Measurements from ENCODE around the gene RPL18.
A peak's percentile ranks its signal among the peaks of the same experiment; 100 is the strongest.

RPL18 gene

GRCh38 chr19:48644839-48645619 lies 26.1 kb upstream of the RPL18 start:
- Histone ChIP-seq H3K4me3 (ENCODE audit: severe bottlenecking) (peak overlapping the region; percentile 34), H3K36me3 (ENCODE audit: low read depth) (no peaks in the 10 kb centered on the region), H3K27ac (ENCODE audit: poor library complexity, severe bottlenecking) (no peak overlapping the region), H3K27me3 (ENCODE audit: insufficient read depth, poor library complexity, severe bottlenecking) (no peaks in the 10 kb centered on the region), H3K4me1 (ENCODE audit: insufficient read depth, poor library complexity, severe bottlenecking) (peaks cover 9% of the 10 kb centered on the region), H3K9me3 (ENCODE audit: severe bottlenecking) (no peaks in the 10 kb centered on the region)
- ATAC-seq (ENCODE audit: low read depth) (peak; percentile 69), DNase-seq (ENCODE audit: low spot score) (no peak)
- TF ChIP-seq, protein P1, sequence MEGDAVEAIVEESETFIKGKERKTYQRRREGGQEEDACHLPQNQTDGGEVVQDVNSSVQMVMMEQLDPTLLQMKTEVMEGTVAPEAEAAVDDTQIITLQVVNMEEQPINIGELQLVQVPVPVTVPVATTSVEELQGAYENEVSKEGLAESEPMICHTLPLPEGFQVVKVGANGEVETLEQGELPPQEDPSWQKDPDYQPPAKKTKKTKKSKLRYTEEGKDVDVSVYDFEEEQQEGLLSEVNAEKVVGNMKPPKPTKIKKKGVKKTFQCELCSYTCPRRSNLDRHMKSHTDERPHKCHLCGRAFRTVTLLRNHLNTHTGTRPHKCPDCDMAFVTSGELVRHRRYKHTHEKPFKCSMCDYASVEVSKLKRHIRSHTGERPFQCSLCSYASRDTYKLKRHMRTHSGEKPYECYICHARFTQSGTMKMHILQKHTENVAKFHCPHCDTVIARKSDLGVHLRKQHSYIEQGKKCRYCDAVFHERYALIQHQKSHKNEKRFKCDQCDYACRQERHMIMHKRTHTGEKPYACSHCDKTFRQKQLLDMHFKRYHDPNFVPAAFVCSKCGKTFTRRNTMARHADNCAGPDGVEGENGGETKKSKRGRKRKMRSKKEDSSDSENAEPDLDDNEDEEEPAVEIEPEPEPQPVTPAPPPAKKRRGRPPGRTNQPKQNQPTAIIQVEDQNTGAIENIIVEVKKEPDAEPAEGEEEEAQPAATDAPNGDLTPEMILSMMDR (IDR thresholded peaks at IDR 0.05; ENCODE audit: poor library complexity, severe bottlenecking): no peak

- Histone ChIP-seq H3K27me3 (ENCODE audit: insufficient read depth, poor library complexity, severe bottlenecking) (no peaks in the 10 kb centered on the region), H3K36me3 (ENCODE audit: low read depth) (no peaks in the 10 kb centered on the region), H3K9me3 (ENCODE audit: severe bottlenecking) (no peaks in the 10 kb centered on the region), H3K4me3 (ENCODE audit: severe bottlenecking) (no peak overlapping the region), H3K27ac (ENCODE audit: poor library complexity, severe bottlenecking) (no peak overlapping the region), H3K4me1 (ENCODE audit: insufficient read depth, poor library complexity, severe bottlenecking) (peaks cover 4% of the 10 kb centered on the region)
- DNase-seq (ENCODE audit: low spot score) (no peak), ATAC-seq (ENCODE audit: low read depth) (no peak)
- TF ChIP-seq, protein P1 (IDR thresholded peaks at IDR 0.05; ENCODE audit: poor library complexity, severe bottlenecking): no peak
Measured at GRCh38 chr19:48644355-48644754, 25.4 kb upstream of the RPL18 start.

GRCh38 chr19:48642862-48643261 lies 23.9 kb upstream of the RPL18 start:
- H3K4me1 ChIP-seq (ENCODE audit: insufficient read depth, poor library complexity, severe bottlenecking): no peaks in the 10 kb centered on the region
- no peaks in the 10 kb centered on the region for H3K9me3 ChIP-seq (ENCODE audit: severe bottlenecking)
- no peak for ATAC-seq (ENCODE audit: low read depth)
- H3K4me3 ChIP-seq (ENCODE audit: severe bottlenecking): no peak overlapping the region
- H3K27ac ChIP-seq (ENCODE audit: poor library complexity, severe bottlenecking): no peak overlapping the region
- H3K27me3 ChIP-seq (ENCODE audit: insufficient read depth, poor library complexity, severe bottlenecking): no peaks in the 10 kb centered on the region
- TF ChIP-seq, protein P1 (IDR thresholded peaks at IDR 0.05; ENCODE audit: poor library complexity, severe bottlenecking): no peak
- no peaks in the 10 kb centered on the region for H3K36me3 ChIP-seq (ENCODE audit: low read depth)
- DNase-seq (ENCODE audit: low spot score): no peak

GRCh38 chr19:48641850-48642249 lies 22.9 kb upstream of the RPL18 start:
- DNase-seq (ENCODE audit: low spot score): no peak
- H3K4me3 ChIP-seq (ENCODE audit: severe bottlenecking): no peak overlapping the region
- no peaks in the 10 kb centered on the region for H3K27me3 ChIP-seq (ENCODE audit: insufficient read depth, poor library complexity, severe bottlenecking)
- ATAC-seq (ENCODE audit: low read depth): no peak
- H3K27ac ChIP-seq (ENCODE audit: poor library complexity, severe bottlenecking): no peak overlapping the region
- TF ChIP-seq, protein P1 (IDR thresholded peaks at IDR 0.05; ENCODE audit: poor library complexity, severe bottlenecking): no peak
- H3K9me3 ChIP-seq (ENCODE audit: severe bottlenecking): no peaks in the 10 kb centered on the region
- H3K36me3 ChIP-seq (ENCODE audit: low read depth): no peaks in the 10 kb centered on the region
- H3K4me1 ChIP-seq (ENCODE audit: insufficient read depth, poor library complexity, severe bottlenecking): no peaks in the 10 kb centered on the region
